ENCODE results near the gene PTGES.

The PTGES gene

GRCh38 chr9:129719135-129719534 lies 33.7 kb downstream of the PTGES start:
- Histone ChIP-seq H3K9me3 (ENCODE audit: insufficient read depth, low read length) (no peaks in the 10 kb centered on the region), H3K36me3 (replicated peaks; ENCODE audit: low read depth, low read length) (no peaks in the 10 kb centered on the region), H3K27me3 (ENCODE audit: low read depth, low read length) (no peaks in the 10 kb centered on the region), H3K4me1 (ENCODE audit: low read length) (no peaks in the 10 kb centered on the region), H3K79me2 (ENCODE audit: low read length) (no peaks in the 10 kb centered on the region), H3K27ac (ENCODE audit: low read length) (no peak overlapping the region), H4K20me1 (ENCODE audit: insufficient read depth, low read length) (no peaks in the 10 kb centered on the region), H3K4me2 (ENCODE audit: low read length) (no peak overlapping the region), H3K4me3 (ENCODE audit: low read length) (no peak overlapping the region), H3K9ac (ENCODE audit: low read length) (no peak overlapping the region), H2AFZ (ENCODE audit: low read depth, low read length) (no peak overlapping the region)
- TF ChIP-seq CTCF (IDR thresholded peaks at IDR 0.05; ENCODE audit: low read depth, low read length) = no peak
- TF ChIP-seq EZH2phosphoT487 (IDR thresholded peaks at IDR 0.05; ENCODE audit: low read depth) = no peak

DNA sequence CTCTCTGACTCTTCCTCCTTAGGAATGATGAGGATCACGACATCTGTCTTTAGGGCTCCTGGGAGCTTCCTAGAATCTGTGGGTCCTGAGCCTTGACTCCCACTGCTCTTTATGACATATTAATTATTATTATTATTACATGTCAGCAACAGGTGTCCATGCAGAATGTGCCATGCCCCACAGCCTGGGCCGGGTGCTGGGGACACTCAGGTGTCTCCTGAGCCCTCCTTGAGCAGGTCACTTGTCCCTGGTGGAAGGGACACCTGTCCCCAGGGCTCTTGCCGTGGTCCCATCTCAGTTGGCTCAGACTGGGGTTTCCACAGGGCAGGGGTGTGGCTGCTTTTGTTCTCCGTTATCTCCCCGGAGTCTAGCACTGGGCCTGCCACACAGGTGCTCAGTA lies 34.2 kb downstream of the PTGES start:
- Histone ChIP-seq H3K4me1 (ENCODE audit: low read length) (no peaks in the 10 kb centered on the region), H3K27ac (ENCODE audit: low read length) (no peak overlapping the region), H3K36me3 (replicated peaks; ENCODE audit: low read depth, low read length) (no peaks in the 10 kb centered on the region), H3K4me2 (ENCODE audit: low read length) (no peak overlapping the region), H3K9ac (ENCODE audit: low read length) (no peak overlapping the region), H3K9me3 (ENCODE audit: insufficient read depth, low read length) (no peaks in the 10 kb centered on the region), H3K4me3 (ENCODE audit: low read length) (no peak overlapping the region), H3K27me3 (ENCODE audit: low read depth, low read length) (no peaks in the 10 kb centered on the region), H3K79me2 (ENCODE audit: low read length) (no peaks in the 10 kb centered on the region), H4K20me1 (ENCODE audit: insufficient read depth, low read length) (no peaks in the 10 kb centered on the region), H2AFZ (ENCODE audit: low read depth, low read length) (no peak overlapping the region)
- TF ChIP-seq CTCF (IDR thresholded peaks at IDR 0.05; ENCODE audit: low read depth, low read length) = no peak
- no peak for TF ChIP-seq EZH2phosphoT487 (IDR thresholded peaks at IDR 0.05; ENCODE audit: low read depth)

- no peak overlapping the region for H3K9ac ChIP-seq (ENCODE audit: low read length)
Measured at GRCh38 chr9:129717991-129718390, 34.9 kb downstream of the PTGES start.

DNA sequence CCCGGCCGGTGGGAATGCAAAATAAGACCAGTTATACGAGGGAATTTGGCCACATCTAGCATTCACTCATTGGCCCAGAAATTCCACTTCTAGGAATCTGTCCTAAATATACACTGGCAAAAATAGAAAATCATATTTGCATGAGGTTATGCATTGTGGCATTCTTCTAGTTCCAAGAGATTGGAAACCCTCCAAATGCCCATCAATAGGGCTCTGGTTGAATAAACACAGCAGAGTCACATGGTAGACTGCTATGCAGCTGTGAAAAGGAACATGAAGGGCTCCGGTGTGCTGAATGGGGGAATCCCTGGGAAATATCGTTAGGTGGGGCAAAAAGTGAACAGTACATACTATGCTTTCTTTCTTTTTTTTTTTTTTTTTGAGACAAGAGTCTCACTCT lies 36.8 kb downstream of the PTGES start:
- Histone ChIP-seq H3K79me2 (ENCODE audit: low read length) (no peaks in the 10 kb centered on the region), H3K27ac (ENCODE audit: low read length) (no peak overlapping the region), H3K27me3 (ENCODE audit: low read depth, low read length) (no peaks in the 10 kb centered on the region), H3K36me3 (replicated peaks; ENCODE audit: low read depth, low read length) (no peaks in the 10 kb centered on the region), H3K4me3 (ENCODE audit: low read length) (no peak overlapping the region), H2AFZ (ENCODE audit: low read depth, low read length) (no peak overlapping the region), H3K4me2 (ENCODE audit: low read length) (no peak overlapping the region), H3K9me3 (ENCODE audit: insufficient read depth, low read length) (no peaks in the 10 kb centered on the region), H4K20me1 (ENCODE audit: insufficient read depth, low read length) (no peaks in the 10 kb centered on the region), H3K4me1 (ENCODE audit: low read length) (no peaks in the 10 kb centered on the region), H3K9ac (ENCODE audit: low read length) (no peak overlapping the region)
- TF ChIP-seq CTCF (IDR thresholded peaks at IDR 0.05; ENCODE audit: low read depth, low read length) (no peak), EZH2phosphoT487 (IDR thresholded peaks at IDR 0.05; ENCODE audit: low read depth) (no peak)

More at GRCh38 chr9:129717991-129718390, 34.9 kb downstream of the PTGES start:
- Histone ChIP-seq H3K27ac (ENCODE audit: low read length) (no peak overlapping the region), H3K27me3 (ENCODE audit: low read depth, low read length) (no peaks in the 10 kb centered on the region), H2AFZ (ENCODE audit: low read depth, low read length) (no peak overlapping the region), H3K4me3 (ENCODE audit: low read length) (no peak overlapping the region), H4K20me1 (ENCODE audit: insufficient read depth, low read length) (no peaks in the 10 kb centered on the region), H3K4me2 (ENCODE audit: low read length) (no peak overlapping the region), H3K36me3 (replicated peaks; ENCODE audit: low read depth, low read length) (no peaks in the 10 kb centered on the region), H3K4me1 (ENCODE audit: low read length) (no peaks in the 10 kb centered on the region), H3K9me3 (ENCODE audit: insufficient read depth, low read length) (no peaks in the 10 kb centered on the region), H3K79me2 (ENCODE audit: low read length) (no peaks in the 10 kb centered on the region)
- TF ChIP-seq EZH2phosphoT487 (IDR thresholded peaks at IDR 0.05; ENCODE audit: low read depth) (no peak), CTCF (IDR thresholded peaks at IDR 0.05; ENCODE audit: low read depth, low read length) (no peak)
